Neural crest cell (in vitro differentiated cells): ENCODE measurements around the gene RPP25L. TPM values are rescaled to one million over a fixed set of nuclear protein-coding genes. Genes with fewer than 3 reads are reported as not detected.

Experiments
- DNase-seq: peaks from one replicate; pipeline ENCODE4 v3.0.0; 2021; ENCODE audit warnings: low read depth, mixed read lengths, low spot score
- H3K27ac Mint-ChIP-seq: one replicate; pipeline ENCODE4 v1.8.0; 2021; ENCODE audit warnings: mild to moderate bottlenecking, mixed read lengths; ENCODE audit not compliant: unreplicated experiment
- H3K27me3 Mint-ChIP-seq: 2 replicates; pipeline ENCODE4 v1.8.0; 2021; ENCODE audit warnings: low read depth, mild to moderate bottlenecking, mixed read lengths
- H3K36me3 Mint-ChIP-seq: 2 replicates; pipeline ENCODE4 v1.8.0; 2021; ENCODE audit warnings: low read depth, mild to moderate bottlenecking, mixed read lengths
- H3K4me1 Mint-ChIP-seq: 2 replicates; pipeline ENCODE4 v1.8.0; 2021; ENCODE audit warnings: mixed read lengths
- H3K4me3 Mint-ChIP-seq: one replicate; pipeline ENCODE4 v1.8.0; 2021; ENCODE audit warnings: mild to moderate bottlenecking, mixed read lengths
- H3K9me3 Mint-ChIP-seq: 2 replicates; pipeline ENCODE4 v1.8.0; 2021; ENCODE audit warnings: mixed read lengths
- total RNA-seq: library from RNA; stranded (reverse); gene quantifications from 2 replicates; pipeline ENCODE4 v1.2.1, GENCODE V29; 2021
- TF ChIP-seq, protein P1 (sequence below): fragments of 200-600 bp; sonication (generic); conservative IDR thresholded peaks from 2 replicates; pipeline ENCODE4 v1.5.0; 2021; ENCODE audit warnings: antibody characterized with exemption, mild to moderate bottlenecking

RPP25L gene
- total RNA-seq, 1 donor from 2014 or later = 22.7 TPM

- no peaks in the 10 kb centered on the region for H3K9me3 Mint-ChIP-seq
- peak overlapping the region; percentile 86 for H3K4me3 Mint-ChIP-seq
- H3K4me1 Mint-ChIP-seq = peaks cover 45% of the 10 kb centered on the region
- DNase-seq = no peak
- TF ChIP-seq, protein P1, sequence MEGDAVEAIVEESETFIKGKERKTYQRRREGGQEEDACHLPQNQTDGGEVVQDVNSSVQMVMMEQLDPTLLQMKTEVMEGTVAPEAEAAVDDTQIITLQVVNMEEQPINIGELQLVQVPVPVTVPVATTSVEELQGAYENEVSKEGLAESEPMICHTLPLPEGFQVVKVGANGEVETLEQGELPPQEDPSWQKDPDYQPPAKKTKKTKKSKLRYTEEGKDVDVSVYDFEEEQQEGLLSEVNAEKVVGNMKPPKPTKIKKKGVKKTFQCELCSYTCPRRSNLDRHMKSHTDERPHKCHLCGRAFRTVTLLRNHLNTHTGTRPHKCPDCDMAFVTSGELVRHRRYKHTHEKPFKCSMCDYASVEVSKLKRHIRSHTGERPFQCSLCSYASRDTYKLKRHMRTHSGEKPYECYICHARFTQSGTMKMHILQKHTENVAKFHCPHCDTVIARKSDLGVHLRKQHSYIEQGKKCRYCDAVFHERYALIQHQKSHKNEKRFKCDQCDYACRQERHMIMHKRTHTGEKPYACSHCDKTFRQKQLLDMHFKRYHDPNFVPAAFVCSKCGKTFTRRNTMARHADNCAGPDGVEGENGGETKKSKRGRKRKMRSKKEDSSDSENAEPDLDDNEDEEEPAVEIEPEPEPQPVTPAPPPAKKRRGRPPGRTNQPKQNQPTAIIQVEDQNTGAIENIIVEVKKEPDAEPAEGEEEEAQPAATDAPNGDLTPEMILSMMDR = no peak
- H3K36me3 Mint-ChIP-seq = no peaks in the 10 kb centered on the region
- H3K27me3 Mint-ChIP-seq = peaks cover 55% of the 10 kb centered on the region
- no peak overlapping the region for H3K27ac Mint-ChIP-seq
These were observed 21.3 kb downstream of the RPP25L start for GRCh38 chr9:34590381-34591247.

DNA sequence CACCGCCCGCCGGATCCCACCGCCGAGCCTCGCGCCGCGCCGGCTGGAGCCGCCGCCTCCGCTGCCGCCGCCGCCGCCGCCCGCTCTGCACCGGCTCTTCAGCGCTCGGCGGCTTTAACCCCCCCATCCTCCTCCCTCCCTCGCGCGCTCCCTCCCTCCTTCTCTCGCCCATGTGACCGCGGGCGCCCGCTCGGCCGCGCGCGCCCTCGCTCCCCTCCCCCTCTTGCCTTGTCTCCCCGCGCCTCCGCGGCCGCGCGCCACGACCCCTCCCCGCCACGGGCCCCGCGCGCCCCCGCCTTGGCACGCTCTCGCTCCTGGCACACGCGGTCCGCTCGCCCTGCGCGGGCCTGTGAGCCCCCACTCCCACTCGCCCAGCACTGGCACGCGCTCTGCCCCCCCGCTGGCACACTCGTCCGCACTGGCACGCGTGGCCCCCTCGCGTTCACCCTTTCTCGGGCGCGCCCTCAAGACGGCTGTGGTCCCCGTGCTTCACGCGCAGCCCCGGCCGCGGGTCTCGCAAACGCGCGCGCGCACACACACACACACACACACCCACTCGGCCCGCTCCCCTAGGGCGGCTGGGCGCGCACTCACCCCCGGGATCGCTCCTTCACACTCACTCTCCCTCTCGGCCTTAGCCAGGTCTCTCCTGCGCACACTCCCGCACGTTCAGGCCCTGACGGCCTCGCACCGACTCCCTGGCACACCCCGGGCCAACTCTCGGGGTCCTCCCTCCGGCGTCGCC is 22.1 kb downstream of the RPP25L start, which contains the start of gene CNTFR:
TSS of gene CNTFR (minus strand) at position 89 of the 745 bp plus-strand sequence. CDS start 20,743 bp downstream, outside the sequence.
- H3K27ac Mint-ChIP-seq = peak within 1 kb of the TSS; percentile 93
- H3K27me3 Mint-ChIP-seq = peaks cover 55% of the 10 kb centered on the region
- peaks cover 53% of the 10 kb centered on the region for H3K4me1 Mint-ChIP-seq
- TF ChIP-seq, protein P1 = no peak
- peak within 1 kb of the TSS; percentile 91 for H3K4me3 Mint-ChIP-seq
- no peaks in the 10 kb centered on the region for H3K9me3 Mint-ChIP-seq
- H3K36me3 Mint-ChIP-seq = no peaks in the 10 kb centered on the region
- no peak for DNase-seq

GRCh38 chr9:34588671-34589635 is 22.9 kb downstream of the RPP25L start:
- Mint-ChIP-seq H3K9me3 (no peaks in the 10 kb centered on the region), H3K27me3 (peaks cover 55% of the 10 kb centered on the region), H3K27ac (peak overlapping the region; percentile 93), H3K4me1 (peaks cover 61% of the 10 kb centered on the region), H3K4me3 (peak overlapping the region; percentile 91), H3K36me3 (no peaks in the 10 kb centered on the region)
- TF ChIP-seq, protein P1 = no peak
- no peak for DNase-seq

DNA sequence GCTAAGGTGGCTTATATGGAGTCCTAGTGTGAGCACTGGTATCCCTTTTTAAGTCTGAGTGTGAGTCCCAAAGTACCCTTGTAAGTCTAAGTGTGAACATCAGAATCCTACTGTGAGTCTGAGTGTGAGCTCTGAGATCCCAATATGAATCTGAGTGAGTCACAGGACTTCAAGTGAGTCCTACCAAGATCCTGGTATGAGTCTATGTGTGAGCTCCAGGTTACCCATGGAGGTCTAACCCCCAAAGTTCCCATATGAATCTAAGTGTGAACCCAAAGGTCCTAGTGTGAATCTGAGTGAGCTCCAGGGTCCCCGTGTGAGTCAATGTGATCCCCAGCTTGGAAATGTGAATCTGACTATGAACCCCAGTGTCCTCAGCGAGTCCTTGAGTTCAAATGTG is 24.6 kb downstream of the RPP25L start:
- H3K4me1 Mint-ChIP-seq = peaks cover 67% of the 10 kb centered on the region
- TF ChIP-seq, protein P1 = no peak
- peak overlapping the region; percentile 91 for H3K4me3 Mint-ChIP-seq
- H3K27ac Mint-ChIP-seq = no peak overlapping the region
- peaks cover 40% of the 10 kb centered on the region for H3K27me3 Mint-ChIP-seq
- no peaks in the 10 kb centered on the region for H3K9me3 Mint-ChIP-seq
- DNase-seq = no peak
- no peaks in the 10 kb centered on the region for H3K36me3 Mint-ChIP-seq
